Activated CD4-positive, alpha-beta T cell treated with anti-CD3 and anti-CD28 coated beads, Interleukin-2, amount 10 ng/mL, durations not matched to agents 7 days and 5 days (primary cell): ENCODE data around the gene DSCAML1. TPM values are rescaled to one million over a fixed set of nuclear protein-coding genes. Genes with fewer than 3 reads are reported as not detected.
A peak's percentile ranks its signal among the peaks of the same experiment; 100 is the strongest.

Experiments used
- CTCF ChIA-PET: fragments of 350-600 bp; sonication (Branson Sonifier 250); formaldehyde crosslinking; loops from one replicate; lab custom pipeline; 2021; ENCODE audit warnings: antibody characterized with exemption; lab: Charles Lee
- POLR2A ChIA-PET: fragments of 350-600 bp; sonication (Branson Sonifier 250); formaldehyde crosslinking; loops from one replicate; lab custom pipeline; 2021; ENCODE audit warnings: antibody characterized with exemption; lab: Charles Lee
- DNase-seq: peaks from one replicate; pipeline ENCODE4 v3.0.0-alpha.2; 2020
- H3K27ac Mint-ChIP-seq: one replicate; pipeline ENCODE4 v1.8.0; 2021; ENCODE audit warnings: mild to moderate bottlenecking, moderate library complexity, mixed read lengths
- H3K27me3 Mint-ChIP-seq: one replicate; pipeline ENCODE4 v1.8.0; 2021; ENCODE audit warnings: mixed read lengths
- H3K36me3 Mint-ChIP-seq: one replicate; pipeline ENCODE4 v1.8.0; 2021; ENCODE audit warnings: low read depth, mixed read lengths
- H3K4me1 Mint-ChIP-seq: one replicate; pipeline ENCODE4 v1.8.0; 2021; ENCODE audit warnings: mixed read lengths
- H3K4me3 Mint-ChIP-seq: one replicate; pipeline ENCODE4 v1.8.0; 2021; ENCODE audit warnings: mild to moderate bottlenecking, moderate library complexity, mixed read lengths
- H3K9me3 Mint-ChIP-seq: one replicate; pipeline ENCODE4 v1.8.0; 2021; ENCODE audit warnings: mixed read lengths
- total RNA-seq, 2 experiments: library from RNA; stranded (reverse); gene quantifications; one replicate each; pipeline ENCODE4 v1.2.3, GENCODE V29; 2021

Gene DSCAML1
- total RNA-seq, 2 experiments from 2014 or later, result 0.02 to 0.25 TPM

- H3K4me1 Mint-ChIP-seq, result no peaks in the 10 kb centered on the region
- H3K4me3 Mint-ChIP-seq, result no peak overlapping the region
- H3K27ac Mint-ChIP-seq, result no peak overlapping the region
- peaks cover 2% of the 10 kb centered on the region for H3K27me3 Mint-ChIP-seq
- no peak for DNase-seq
- POLR2A ChIA-PET, result no interaction called here
- no peaks in the 10 kb centered on the region for H3K36me3 Mint-ChIP-seq
- CTCF ChIA-PET, result interaction anchor here (1.8 kb wide), 1 partner anchor 14 kb away, joined by 5 read pairs; no protein-coding TSS in a partner anchor
- no peaks in the 10 kb centered on the region for H3K9me3 Mint-ChIP-seq
These were observed 164.7 kb downstream of the DSCAML1 start for GRCh38 chr11:117632306-117632705.

DNA sequence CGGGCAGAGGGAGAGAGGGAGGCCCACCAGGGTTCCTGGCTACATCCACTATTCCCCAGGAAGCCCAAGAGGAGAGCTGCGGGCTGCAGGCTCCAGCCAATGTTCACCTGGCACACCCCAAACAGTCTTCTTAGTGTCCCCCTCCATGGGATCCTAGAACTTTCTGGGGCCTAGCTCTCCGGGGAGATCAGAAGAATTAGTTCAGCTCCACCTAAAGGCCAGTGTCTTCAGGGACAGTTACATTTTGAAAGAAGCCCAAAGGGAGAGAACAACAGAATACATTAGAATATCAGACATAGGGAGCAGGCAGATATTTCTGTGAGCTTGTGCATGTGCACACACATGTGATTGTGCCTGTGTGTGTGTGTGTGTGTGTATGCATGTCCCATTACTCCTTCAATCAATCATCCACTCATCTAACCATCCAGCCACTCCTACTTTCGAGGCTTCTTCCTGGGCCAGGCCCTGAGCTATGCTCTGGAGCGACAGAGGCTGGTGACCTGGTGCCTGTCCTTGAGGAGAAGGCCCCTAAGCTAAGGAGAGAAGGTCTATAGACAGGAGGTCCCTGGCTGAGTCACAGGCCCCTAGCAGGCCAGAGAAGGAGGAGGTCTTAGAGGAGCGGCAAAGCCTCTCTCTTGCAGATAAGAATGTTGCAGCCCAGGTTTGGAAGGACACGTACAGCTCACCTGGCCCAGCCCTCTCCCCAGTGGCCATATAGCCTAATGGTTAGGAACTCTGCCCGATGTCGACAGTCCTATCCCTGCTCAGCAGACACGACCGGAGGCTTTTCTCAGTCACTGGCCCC is 165.5 kb downstream of the DSCAML1 start:
- no peaks in the 10 kb centered on the region for H3K27me3 Mint-ChIP-seq
- H3K4me1 Mint-ChIP-seq, result no peaks in the 10 kb centered on the region
- H3K4me3 Mint-ChIP-seq, result no peak overlapping the region
- H3K9me3 Mint-ChIP-seq, result no peaks in the 10 kb centered on the region
- no peaks in the 10 kb centered on the region for H3K36me3 Mint-ChIP-seq
- ChIA-PET POLR2A (no interaction called here), CTCF (interaction anchor here (1.2 to 1.8 kb wide), 2 partner anchors 10 to 13 kb away, joined by 3 to 5 read pairs; no protein-coding TSS in a partner anchor)
- no peak overlapping the region for H3K27ac Mint-ChIP-seq
- DNase-seq, result no peak

GRCh38 chr11:117629891-117630538 is 167.0 kb downstream of the DSCAML1 start:
- POLR2A ChIA-PET, result no interaction called here
- H3K4me3 Mint-ChIP-seq, result no peak overlapping the region

GRCh38 chr11:117629146-117629545 is 167.9 kb downstream of the DSCAML1 start:
- Mint-ChIP-seq H3K36me3 (no peaks in the 10 kb centered on the region), H3K4me3 (no peak overlapping the region), H3K9me3 (no peaks in the 10 kb centered on the region), H3K27ac (no peak overlapping the region), H3K27me3 (no peaks in the 10 kb centered on the region), H3K4me1 (no peaks in the 10 kb centered on the region)
- DNase-seq, result no peak
- ChIA-PET CTCF (interaction anchor here (1.3 kb wide), 1 partner anchor 23 kb away, joined by 3 read pairs; no protein-coding TSS in a partner anchor), POLR2A (no interaction called here)

More at GRCh38 chr11:117629891-117630538, 167.0 kb downstream of the DSCAML1 start:
- DNase-seq, result no peak
- Mint-ChIP-seq H3K27ac (no peak overlapping the region), H3K27me3 (no peaks in the 10 kb centered on the region), H3K36me3 (no peaks in the 10 kb centered on the region), H3K9me3 (no peaks in the 10 kb centered on the region), H3K4me1 (no peaks in the 10 kb centered on the region)
- CTCF ChIA-PET, result interaction anchor here (1.3 kb wide), 1 partner anchor 24 kb away, joined by 3 read pairs; no protein-coding TSS in a partner anchor

- Mint-ChIP-seq H3K4me3 (no peak overlapping the region), H3K27me3 (peaks cover 5% of the 10 kb centered on the region), H3K36me3 (no peaks in the 10 kb centered on the region), H3K9me3 (no peaks in the 10 kb centered on the region), H3K27ac (no peak overlapping the region), H3K4me1 (no peaks in the 10 kb centered on the region)
- ChIA-PET POLR2A (interaction anchor here (0.6 kb wide), 1 partner anchor 24 kb away, joined by 5 read pairs; no protein-coding TSS in a partner anchor), CTCF (interaction anchor here (0.9 kb wide), 1 partner anchor 14 kb away, joined by 3 read pairs; no protein-coding TSS in a partner anchor)
- DNase-seq, result no peak
These were observed 169.8 kb downstream of the DSCAML1 start for GRCh38 chr11:117627259-117627658.

GRCh38 chr11:117626576-117626975 is 170.4 kb downstream of the DSCAML1 start:
- CTCF ChIA-PET, result interaction anchor here (0.6 to 0.9 kb wide), 2 partner anchors 13 to 59 kb away, joined by 3 to 4 read pairs; no protein-coding TSS in a partner anchor
- no peak for DNase-seq
- H3K4me1 Mint-ChIP-seq, result no peaks in the 10 kb centered on the region
- H3K27ac Mint-ChIP-seq, result no peak overlapping the region
- H3K4me3 Mint-ChIP-seq, result no peak overlapping the region
- POLR2A ChIA-PET, result no interaction called here
- peaks cover 2% of the 10 kb centered on the region for H3K9me3 Mint-ChIP-seq
- no peaks in the 10 kb centered on the region for H3K36me3 Mint-ChIP-seq
- peaks cover 5% of the 10 kb centered on the region for H3K27me3 Mint-ChIP-seq

- H3K27ac Mint-ChIP-seq, result no peak overlapping the region
- no peaks in the 10 kb centered on the region for H3K4me1 Mint-ChIP-seq
- POLR2A ChIA-PET, result interaction anchor here (0.6 kb wide), 1 partner anchor 112 kb away, joined by 3 read pairs; no protein-coding TSS in a partner anchor
- H3K9me3 Mint-ChIP-seq, result peaks cover 6% of the 10 kb centered on the region
- H3K27me3 Mint-ChIP-seq, result peaks cover 8% of the 10 kb centered on the region
- no peaks in the 10 kb centered on the region for H3K36me3 Mint-ChIP-seq
- no peak overlapping the region for H3K4me3 Mint-ChIP-seq
- DNase-seq, result no peak
- CTCF ChIA-PET, result no interaction called here
These were observed 171.8 kb downstream of the DSCAML1 start for GRCh38 chr11:117625237-117625636.

DNA sequence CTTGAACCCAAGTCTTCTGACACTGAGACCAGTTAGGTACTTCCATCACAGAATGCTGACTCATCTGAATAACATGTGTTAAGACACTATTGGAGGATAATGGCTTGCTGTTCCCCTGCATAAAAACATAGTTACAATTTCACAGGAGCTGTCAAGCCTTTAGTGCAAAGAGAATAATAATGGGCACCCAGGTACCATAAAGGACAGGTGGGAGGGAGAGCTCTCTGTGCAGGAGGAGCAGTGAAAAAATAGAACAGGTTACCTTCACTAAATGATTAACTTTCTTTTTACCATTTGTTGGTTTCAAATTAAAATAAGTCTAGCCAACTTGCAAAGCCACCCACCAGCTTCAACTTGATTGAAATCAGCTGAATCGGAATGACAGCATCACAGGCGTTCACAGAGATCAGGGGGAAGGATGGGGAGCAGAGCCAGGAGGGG is 173.2 kb downstream of the DSCAML1 start:
- Mint-ChIP-seq H3K27me3 (peaks cover 11% of the 10 kb centered on the region), H3K9me3 (peaks cover 6% of the 10 kb centered on the region), H3K27ac (no peak overlapping the region), H3K36me3 (no peaks in the 10 kb centered on the region), H3K4me3 (no peak overlapping the region), H3K4me1 (no peaks in the 10 kb centered on the region)
- DNase-seq, result no peak
- ChIA-PET POLR2A (no interaction called here), CTCF (interaction anchor here (0.9 kb wide), 1 partner anchor 12 kb away, joined by 3 read pairs; no protein-coding TSS in a partner anchor)

GRCh38 chr11:117621226-117621625 is 175.8 kb downstream of the DSCAML1 start:
- H3K9me3 Mint-ChIP-seq, result peaks cover 6% of the 10 kb centered on the region
- DNase-seq, result peak; percentile 12
- H3K4me3 Mint-ChIP-seq, result no peak overlapping the region
- ChIA-PET POLR2A (no interaction called here), CTCF (interaction anchor here (1.3 to 2.3 kb wide), 3 partner anchors 10 to 194 kb away, joined by 3 to 11 read pairs (median 6); no protein-coding TSS in a partner anchor)
- no peak overlapping the region for H3K27ac Mint-ChIP-seq
- H3K4me1 Mint-ChIP-seq, result no peaks in the 10 kb centered on the region
- H3K36me3 Mint-ChIP-seq, result no peaks in the 10 kb centered on the region
- peaks cover 11% of the 10 kb centered on the region for H3K27me3 Mint-ChIP-seq

- CTCF ChIA-PET, result interaction anchor here (0.8 to 2.3 kb wide), 4 partner anchors 10 to 194 kb away, joined by 3 to 11 read pairs (median 4); no protein-coding TSS in a partner anchor
- Mint-ChIP-seq H3K9me3 (peaks cover 6% of the 10 kb centered on the region), H3K36me3 (no peaks in the 10 kb centered on the region), H3K27ac (no peak overlapping the region), H3K4me3 (no peak overlapping the region), H3K4me1 (no peaks in the 10 kb centered on the region), H3K27me3 (peaks cover 11% of the 10 kb centered on the region)
- POLR2A ChIA-PET, result no interaction called here
- DNase-seq, result no peak
These were observed 176.4 kb downstream of the DSCAML1 start for GRCh38 chr11:117620659-117621058.

GRCh38 chr11:117620086-117620485 is 176.9 kb downstream of the DSCAML1 start:
- Mint-ChIP-seq H3K4me3 (no peak overlapping the region), H3K4me1 (no peaks in the 10 kb centered on the region), H3K27me3 (peaks cover 11% of the 10 kb centered on the region), H3K36me3 (no peaks in the 10 kb centered on the region), H3K9me3 (peaks cover 6% of the 10 kb centered on the region), H3K27ac (no peak overlapping the region)
- ChIA-PET CTCF (interaction anchor here (0.8 to 2.3 kb wide), 3 partner anchors 9 to 193 kb away, joined by 3 to 11 read pairs (median 6); no protein-coding TSS in a partner anchor), POLR2A (no interaction called here)
- DNase-seq, result no peak

DNA sequence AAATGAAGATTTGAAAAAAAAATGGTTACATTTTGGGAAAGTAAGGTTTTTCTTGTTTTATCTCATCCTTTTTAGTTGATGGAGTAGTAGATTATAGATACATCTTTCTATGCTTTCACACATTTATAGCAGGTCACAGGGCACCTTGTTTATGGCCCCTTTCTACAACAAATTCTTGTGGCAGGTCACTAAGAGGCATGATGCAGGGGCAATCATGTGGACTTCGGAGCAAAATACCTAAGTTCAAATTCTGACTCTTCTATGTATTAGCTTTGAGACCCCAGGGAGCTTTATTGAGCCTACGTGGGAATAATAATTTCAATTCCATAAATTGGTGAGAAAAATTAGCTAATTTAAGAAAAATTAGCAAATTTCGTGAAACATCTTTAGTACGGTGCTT is 177.4 kb downstream of the DSCAML1 start:
- H3K4me1 Mint-ChIP-seq, result no peaks in the 10 kb centered on the region
- peaks cover 6% of the 10 kb centered on the region for H3K9me3 Mint-ChIP-seq
- POLR2A ChIA-PET, result no interaction called here
- no peaks in the 10 kb centered on the region for H3K36me3 Mint-ChIP-seq
- CTCF ChIA-PET, result interaction anchor here (0.8 kb wide), 1 partner anchor 20 kb away, joined by 3 read pairs; no protein-coding TSS in a partner anchor
- DNase-seq, result no peak
- peaks cover 11% of the 10 kb centered on the region for H3K27me3 Mint-ChIP-seq
- no peak overlapping the region for H3K27ac Mint-ChIP-seq
- no peak overlapping the region for H3K4me3 Mint-ChIP-seq
